Fibroblast of lung (primary cell): ENCODE data around the gene SELENON. TPM values are rescaled to one million over a fixed set of nuclear protein-coding genes. Genes with fewer than 3 reads are reported as not detected.

Experiments
- DNase-seq, 2 donors: peaks; one replicate each; pipeline versions ENCODE4 v3.0.0 to v3.0.0-alpha.2; 2010; ENCODE audit warnings: low read depth in 2 of 2
- H2AFZ ChIP-seq: 2 replicates; pipeline ENCODE4 v1.5.1; 2012; ENCODE audit warnings: low read length, control low read depth, inconsistent platforms
- H3K27ac ChIP-seq: 2 replicates; pipeline ENCODE4 v1.5.1; 2011; ENCODE audit warnings: low read length, control low read depth; ENCODE audit not compliant: insufficient read depth
- H3K27me3 ChIP-seq: 2 replicates; pipeline ENCODE4 v1.5.1; 2011; ENCODE audit warnings: mild to moderate bottlenecking, low read length; ENCODE audit not compliant: control insufficient read depth, insufficient read depth
- H3K36me3 ChIP-seq: 2 replicates; pipeline ENCODE4 v1.5.1; 2011; ENCODE audit warnings: low read length; ENCODE audit not compliant: control insufficient read depth, insufficient read depth
- H3K4me1 ChIP-seq: 2 replicates; pipeline ENCODE4 v1.5.1; 2011; ENCODE audit warnings: low read length; ENCODE audit not compliant: control insufficient read depth, insufficient read depth; ENCODE audit errors: extremely low read depth
- H3K4me2 ChIP-seq: 2 replicates; pipeline ENCODE4 v1.5.1; 2011; ENCODE audit warnings: low read length, control low read depth; ENCODE audit not compliant: insufficient read depth; ENCODE audit errors: extremely low read depth
- H3K4me3 ChIP-seq, 4 experiments: fragments of 200-600 bp in 1 of 4; sonication (generic) in 1 of 4; replicated peaks in 1 of 4; 2 replicates each; pipeline ENCODE4 v1.5.1; 2011 to 2016; ENCODE audit warnings: low read length in 4 of 4, low read depth in 3 of 4, mild to moderate bottlenecking in 3 of 4, control low read depth in 2 of 4, inconsistent platforms in 1 of 4, mixed read lengths in 1 of 4; ENCODE audit not compliant: insufficient read depth in 1 of 4; ENCODE audit errors: control extremely low read depth in 1 of 4
- H3K79me2 ChIP-seq: 2 replicates; pipeline ENCODE4 v1.5.1; 2012; ENCODE audit warnings: mild to moderate bottlenecking, low read length, inconsistent platforms; ENCODE audit not compliant: control insufficient read depth, insufficient read depth
- H3K9ac ChIP-seq: 2 replicates; pipeline ENCODE4 v1.5.1; 2011; ENCODE audit warnings: mild to moderate bottlenecking, low read length, control low read depth; ENCODE audit not compliant: insufficient read depth
- H3K9me3 ChIP-seq: 2 replicates; pipeline ENCODE4 v1.5.1; 2012; ENCODE audit warnings: low read depth, low read length; ENCODE audit not compliant: control insufficient read depth, insufficient read depth
- H4K20me1 ChIP-seq: 2 replicates; pipeline ENCODE4 v1.5.1; 2011; ENCODE audit warnings: low read length; ENCODE audit not compliant: control insufficient read depth, insufficient read depth; ENCODE audit errors: extremely low read depth
- CTCF ChIP-seq, 2 donors: IDR thresholded peaks in 1 of 2; conservative IDR thresholded peaks in 1 of 2; 1 replicate in 1 of 2; 2 replicates in 1 of 2; pipeline ENCODE4 v1.5.1; 2011 to 2012; ENCODE audit warnings: low read length in 2 of 2, control low read depth in 1 of 2, inconsistent platforms in 1 of 2, low read depth in 1 of 2, mild to moderate bottlenecking in 1 of 2
- EZH2 ChIP-seq: IDR thresholded peaks from 2 replicates; pipeline ENCODE4 v1.5.1; 2012; ENCODE audit warnings: low read length, control low read depth, mild to moderate bottlenecking; ENCODE audit errors: missing control alignments
- polyA plus RNA-seq, 2 donors: library from polyadenylated mRNA; depleted of rRNA in 1 of 2; stranded (reverse) in 1 of 2; unstranded in 1 of 2; fragments of >200 nt; gene quantifications; 2 replicates each; pipeline ENCODE4 v1.2.1, GENCODE V29; 2011 to 2012; ENCODE audit warnings: missing spikeins in 1 of 2
- total RNA-seq: library from RNA; depleted of rRNA; stranded (reverse); fragments of >200 nt; gene quantifications from 2 replicates; pipeline ENCODE4 v1.2.1, GENCODE V29; 2014

Gene SELENON
- total and polyA plus RNA-seq, 2 donors (not counting 1 experiment from before 2014, with no cell fraction given) = 19.3 to 67.6 TPM

GRCh38 chr1:25760122-25760719, 39.8 kb upstream of the SELENON start:
- H3K4me1 ChIP-seq = no peaks in the 10 kb centered on the region
- H3K9ac ChIP-seq = no peak overlapping the region
- H3K27me3 ChIP-seq = no peaks in the 10 kb centered on the region
- no peaks in the 10 kb centered on the region for H4K20me1 ChIP-seq
- no peak overlapping the region for H2AFZ ChIP-seq
- no peaks in the 10 kb centered on the region for H3K36me3 ChIP-seq
- no peak for DNase-seq
- no peak overlapping the region for H3K4me3 ChIP-seq
- H3K27ac ChIP-seq = no peak overlapping the region
- H3K79me2 ChIP-seq = no peaks in the 10 kb centered on the region
- H3K9me3 ChIP-seq = no peaks in the 10 kb centered on the region
- no peak overlapping the region for H3K4me2 ChIP-seq
- TF ChIP-seq CTCF (conservative IDR thresholded peaks at IDR 0.05 in 1 of 2, IDR thresholded peaks at IDR 0.05 in 1 of 2; ENCODE audit: low read depth in 1 of 2, low read length in 2 of 2) (no peak), EZH2 (no peak)

DNA sequence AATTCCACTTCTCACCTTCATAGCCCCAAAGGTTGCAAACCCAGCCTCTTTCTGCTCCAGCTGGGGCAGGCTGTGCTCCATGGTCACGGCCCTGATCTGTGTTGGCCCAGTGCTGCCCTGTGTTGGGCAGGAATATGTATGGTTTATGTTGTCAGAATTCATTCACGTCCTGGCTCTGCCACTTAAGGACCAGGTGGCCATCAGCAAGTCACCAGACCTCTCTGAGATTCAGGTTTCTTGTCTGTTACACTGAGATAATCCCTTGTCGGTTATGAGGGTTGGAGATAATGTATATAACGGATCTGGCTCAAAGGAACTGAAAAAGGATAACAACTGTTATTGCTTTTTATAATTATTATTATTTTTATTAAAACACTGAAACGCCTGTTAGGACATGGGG, 39.1 kb upstream of the SELENON start:
- no peaks in the 10 kb centered on the region for H3K27me3 ChIP-seq
- no peak overlapping the region for H3K4me2 ChIP-seq
- H2AFZ ChIP-seq = no peak overlapping the region
- no peaks in the 10 kb centered on the region for H3K4me1 ChIP-seq
- no peaks in the 10 kb centered on the region for H3K79me2 ChIP-seq
- H3K4me3 ChIP-seq = no peak overlapping the region
- TF ChIP-seq EZH2 (no peak), CTCF (conservative IDR thresholded peaks at IDR 0.05 in 1 of 2, IDR thresholded peaks at IDR 0.05 in 1 of 2; ENCODE audit: low read depth in 1 of 2, low read length in 2 of 2) (no peak)
- H3K9me3 ChIP-seq = no peaks in the 10 kb centered on the region
- no peaks in the 10 kb centered on the region for H3K36me3 ChIP-seq
- H4K20me1 ChIP-seq = no peaks in the 10 kb centered on the region
- no peak overlapping the region for H3K27ac ChIP-seq
- DNase-seq = no peak
- H3K9ac ChIP-seq = no peak overlapping the region

- Histone ChIP-seq H3K9me3 (no peaks in the 10 kb centered on the region), H3K9ac (no peak overlapping the region), H3K27ac (no peak overlapping the region), H3K4me3 (no peak overlapping the region), H3K4me2 (no peak overlapping the region), H3K79me2 (no peaks in the 10 kb centered on the region), H2AFZ (no peak overlapping the region), H3K27me3 (no peaks in the 10 kb centered on the region), H3K4me1 (no peaks in the 10 kb centered on the region), H3K36me3 (no peaks in the 10 kb centered on the region), H4K20me1 (no peaks in the 10 kb centered on the region)
- no peak for TF ChIP-seq EZH2
- TF ChIP-seq CTCF (conservative IDR thresholded peaks at IDR 0.05 in 1 of 2, IDR thresholded peaks at IDR 0.05 in 1 of 2; ENCODE audit: low read depth in 1 of 2, low read length in 2 of 2) = no peak
- DNase-seq = no peak
These were observed 36.5 kb upstream of the SELENON start for GRCh38 chr1:25763493-25763892.
